Left lung (tissue), 10 donors: ENCODE results near the gene EIF5B. TPM values are rescaled to one million over a fixed set of nuclear protein-coding genes. Genes with fewer than 3 reads are reported as not detected.

Source experiments
- ATAC-seq: fragments of 200-7000 bp; cut with Tn5 transposase; one replicate; pipeline ENCODE4 v1.9.1; 2020; ENCODE audit warnings: moderate library complexity
- DNase-seq, 4 donors: peaks; one replicate each; pipeline ENCODE4 v3.0.0-alpha.2; 2013 to 2020
- H3K27ac ChIP-seq, 2 donors: fragments of 200-600 bp; sonication (generic) in 1 of 2; one replicate each; pipeline versions ENCODE4 v1.5.0 to v1.8.0; 2020 to 2021
- H3K27me3 ChIP-seq, 2 donors: fragments of 200-600 bp; sonication (generic) in 1 of 2; one replicate each; pipeline versions ENCODE4 v1.5.0 to v1.8.0; 2020 to 2021
- H3K36me3 ChIP-seq, 2 donors: fragments of 200-600 bp; sonication (generic) in 1 of 2; one replicate each; pipeline versions ENCODE4 v1.5.0 to v1.8.0; 2020 to 2021
- H3K4me1 ChIP-seq, 2 donors: fragments of 200-600 bp; one replicate each; pipeline ENCODE4 v1.8.0; 2021
- H3K4me3 ChIP-seq, 2 donors: fragments of 200-600 bp; sonication (generic) in 1 of 2; one replicate each; pipeline versions ENCODE4 v1.5.0 to v1.8.0; 2020 to 2021; ENCODE audit warnings: mild to moderate bottlenecking in 1 of 2
- H3K9me3 ChIP-seq, 2 donors: fragments of 200-600 bp; sonication (generic) in 1 of 2; one replicate each; pipeline versions ENCODE4 v1.5.0 to v1.8.0; 2020 to 2021
- intact Hi-C, 2 donors: fragments of 100-400 bp; cut with DNase I; formaldehyde crosslinking; loops; one replicate each; pipeline versions ENCODE4 v1.11.2 to v1.14.2; 2022
- polyA plus RNA-seq, 6 donors: library from polyadenylated mRNA; unstranded; fragments of 120-200 nt; gene quantifications; one replicate each; pipeline ENCODE4 v1.2.1, GENCODE V29; 2013; ENCODE audit not compliant: insufficient read length in 6 of 6
- total RNA-seq, 2 donors: library from RNA; stranded (reverse); fragmentation: NEBNext Ultra II Directional; extraction: Animal tissue kit (Norgen Biotek cat#: 25700); gene quantifications; one replicate each; pipeline ENCODE4 v1.2.1, GENCODE V29; 2021
- TF ChIP-seq, protein P1 (sequence below), 2 donors: fragments of 200-600 bp; sonication (generic) in 1 of 2; IDR thresholded peaks; one replicate each; pipeline versions ENCODE4 v1.5.0 to v1.8.0; 2021; ENCODE audit warnings: antibody characterized with exemption in 2 of 2
- donor health status: DM: no; HTN: yes; CAD: no.
- donor health status: DM: no; HTN: no; CAD: no.

EIF5B gene
- total and polyA plus RNA-seq, 8 donors, result 27.6 to 66.0 (median 59.1) TPM

DNA sequence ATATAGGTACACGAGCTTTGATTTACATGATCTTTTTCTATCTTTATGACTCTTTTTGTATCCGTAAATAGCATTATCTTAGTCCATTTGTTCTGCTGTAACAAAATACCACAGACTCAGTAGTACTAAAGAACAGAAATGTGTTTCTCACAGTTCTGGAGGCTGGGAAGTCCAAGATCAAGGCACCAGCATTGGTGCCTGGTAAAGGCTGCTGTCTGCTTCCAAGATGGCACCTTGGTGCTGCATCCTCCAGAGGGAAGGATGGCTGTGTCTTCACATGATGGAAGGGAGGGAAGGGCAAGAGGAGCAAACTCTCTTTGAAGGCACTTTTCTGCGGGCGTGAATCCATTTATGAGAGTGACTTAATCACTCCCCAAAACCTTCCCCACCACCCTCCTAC, 36.0 kb downstream of the EIF5B start:
- TF ChIP-seq, protein P1, sequence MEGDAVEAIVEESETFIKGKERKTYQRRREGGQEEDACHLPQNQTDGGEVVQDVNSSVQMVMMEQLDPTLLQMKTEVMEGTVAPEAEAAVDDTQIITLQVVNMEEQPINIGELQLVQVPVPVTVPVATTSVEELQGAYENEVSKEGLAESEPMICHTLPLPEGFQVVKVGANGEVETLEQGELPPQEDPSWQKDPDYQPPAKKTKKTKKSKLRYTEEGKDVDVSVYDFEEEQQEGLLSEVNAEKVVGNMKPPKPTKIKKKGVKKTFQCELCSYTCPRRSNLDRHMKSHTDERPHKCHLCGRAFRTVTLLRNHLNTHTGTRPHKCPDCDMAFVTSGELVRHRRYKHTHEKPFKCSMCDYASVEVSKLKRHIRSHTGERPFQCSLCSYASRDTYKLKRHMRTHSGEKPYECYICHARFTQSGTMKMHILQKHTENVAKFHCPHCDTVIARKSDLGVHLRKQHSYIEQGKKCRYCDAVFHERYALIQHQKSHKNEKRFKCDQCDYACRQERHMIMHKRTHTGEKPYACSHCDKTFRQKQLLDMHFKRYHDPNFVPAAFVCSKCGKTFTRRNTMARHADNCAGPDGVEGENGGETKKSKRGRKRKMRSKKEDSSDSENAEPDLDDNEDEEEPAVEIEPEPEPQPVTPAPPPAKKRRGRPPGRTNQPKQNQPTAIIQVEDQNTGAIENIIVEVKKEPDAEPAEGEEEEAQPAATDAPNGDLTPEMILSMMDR (IDR thresholded peaks at IDR 0.05), result no peak

DNA sequence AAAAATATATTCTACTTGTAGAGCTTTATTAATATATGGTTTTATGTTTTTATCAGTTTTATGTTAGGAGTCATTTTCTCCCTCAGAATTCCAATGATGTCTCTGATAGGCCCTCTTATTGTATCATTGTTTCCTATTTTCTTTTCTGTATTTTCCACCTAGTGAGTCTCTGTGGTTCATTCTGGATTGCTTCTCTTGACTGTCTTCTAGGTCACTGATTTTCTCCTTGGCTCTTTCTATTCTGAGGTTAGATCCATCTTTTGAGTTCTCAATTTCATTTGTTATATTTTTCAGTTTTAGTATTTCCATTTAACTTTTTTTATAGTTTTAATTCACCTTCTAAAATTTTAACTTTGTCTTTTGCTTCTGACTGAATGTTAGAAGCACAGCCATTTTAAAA, 37.6 kb downstream of the EIF5B start:
- intact Hi-C loops, result no loop called here
- peaks cover 0 to 92% of the 10 kb centered on the region in 2 donors for H3K36me3 ChIP-seq

More for the DNA sequence above, 36.0 kb downstream of the EIF5B start:
- no peaks in the 10 kb centered on the region for H3K27me3 ChIP-seq
- H3K4me1 ChIP-seq, result no peaks in the 10 kb centered on the region
- H3K4me3 ChIP-seq, result no peak overlapping the region
- intact Hi-C loops, result no loop called here
- H3K27ac ChIP-seq, result no peak overlapping the region
- no peaks in the 10 kb centered on the region for H3K9me3 ChIP-seq
- ATAC-seq (no peak), DNase-seq (no peak)
- H3K36me3 ChIP-seq, result peaks cover 0 to 97% of the 10 kb centered on the region in 2 donors

DNA sequence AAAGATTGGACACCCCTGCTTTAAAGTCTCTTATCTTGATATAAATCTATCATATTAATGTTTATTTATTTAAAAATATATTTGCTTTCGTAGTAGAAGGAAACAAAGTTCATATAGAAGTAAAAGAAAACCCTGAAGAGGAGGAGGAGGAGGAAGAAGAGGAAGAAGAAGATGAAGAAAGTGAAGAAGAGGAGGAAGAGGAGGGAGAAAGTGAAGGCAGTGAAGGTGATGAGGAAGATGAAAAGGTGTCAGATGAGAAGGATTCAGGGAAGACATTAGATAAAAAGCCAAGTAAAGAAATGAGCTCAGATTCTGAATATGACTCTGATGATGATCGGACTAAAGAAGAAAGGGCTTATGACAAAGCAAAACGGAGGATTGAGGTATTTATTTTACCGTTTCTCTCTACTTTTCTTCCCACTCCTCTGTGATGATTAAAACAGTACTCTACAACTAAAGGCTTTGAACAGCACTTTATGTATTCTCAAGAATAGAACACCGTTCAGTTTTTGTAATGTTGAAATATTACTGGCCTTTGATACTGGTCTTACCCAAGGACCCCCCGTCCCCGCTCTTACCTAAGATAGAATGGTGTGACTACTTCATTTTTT, 39.2 kb downstream of the EIF5B start:
- peaks cover 0 to 93% of the 10 kb centered on the region in 2 donors for H3K36me3 ChIP-seq
- no peaks in the 10 kb centered on the region for H3K9me3 ChIP-seq
- no peak for DNase-seq
- TF ChIP-seq, protein P1 (IDR thresholded peaks at IDR 0.05), result no peak
- no peaks in the 10 kb centered on the region for H3K4me1 ChIP-seq
- intact Hi-C loops, result no loop called here
- no peak for ATAC-seq
- H3K4me3 ChIP-seq, result no peak overlapping the region
- no peak overlapping the region for H3K27ac ChIP-seq
- no peaks in the 10 kb centered on the region for H3K27me3 ChIP-seq

More for the DNA sequence above, 37.6 kb downstream of the EIF5B start:
- Histone ChIP-seq H3K27me3 (no peaks in the 10 kb centered on the region), H3K4me1 (no peaks in the 10 kb centered on the region), H3K9me3 (no peaks in the 10 kb centered on the region), H3K4me3 (no peak overlapping the region), H3K27ac (no peak overlapping the region)
- ATAC-seq (no peak), DNase-seq (no peak)
- TF ChIP-seq, protein P1 (IDR thresholded peaks at IDR 0.05), result no peak

GRCh38 chr2:99377879-99378278, 40.7 kb downstream of the EIF5B start:
- DNase-seq (no peak), ATAC-seq (no peak)
- no peaks in the 10 kb centered on the region for H3K9me3 ChIP-seq
- H3K27me3 ChIP-seq, result no peaks in the 10 kb centered on the region
- H3K4me3 ChIP-seq, result no peak overlapping the region
- H3K36me3 ChIP-seq, result peaks cover 0 to 92% of the 10 kb centered on the region in 2 donors
- H3K27ac ChIP-seq, result no peak overlapping the region
- intact Hi-C loops, result no loop called here
- TF ChIP-seq, protein P1 (IDR thresholded peaks at IDR 0.05), result no peak
- H3K4me1 ChIP-seq, result no peaks in the 10 kb centered on the region

DNA sequence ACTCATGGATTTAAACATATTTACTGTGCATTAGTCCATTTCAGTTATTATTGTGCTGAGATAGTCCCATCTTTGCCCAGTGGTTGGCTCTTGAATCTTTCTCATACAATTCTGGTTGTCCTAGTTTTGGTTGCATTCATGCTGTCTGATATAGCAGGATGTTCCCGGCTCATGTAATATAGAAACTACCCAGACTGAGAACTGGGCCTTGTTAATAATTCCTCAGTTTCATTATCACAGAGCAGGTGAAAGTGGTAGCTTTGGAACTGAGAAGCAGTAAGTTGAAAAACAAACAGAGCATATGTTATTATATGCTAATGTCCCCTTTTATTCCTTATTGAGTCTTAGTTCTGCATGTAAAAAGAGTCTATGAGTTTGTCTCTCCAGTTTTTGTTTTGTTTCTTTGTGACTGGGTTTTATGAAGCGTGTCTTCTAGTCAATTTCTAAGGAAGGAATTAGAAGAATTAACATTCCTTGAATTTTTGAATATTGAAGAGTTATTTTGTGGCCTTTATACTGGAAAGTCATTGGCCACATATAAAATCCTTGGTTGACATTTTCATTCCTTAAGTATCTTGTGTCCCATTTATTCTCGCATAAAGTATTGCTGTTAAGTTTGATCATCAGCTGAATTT, 43.3 kb downstream of the EIF5B start:
- no peaks in the 10 kb centered on the region for H3K27me3 ChIP-seq
- no peaks in the 10 kb centered on the region for H3K9me3 ChIP-seq
- ATAC-seq, result no peak
- DNase-seq, result no peak
- no peak overlapping the region for H3K27ac ChIP-seq
- TF ChIP-seq, protein P1 (IDR thresholded peaks at IDR 0.05), result no peak
- H3K4me1 ChIP-seq, result no peaks in the 10 kb centered on the region
- intact Hi-C loops, result no loop called here
- peaks cover 0 to 91% of the 10 kb centered on the region in 2 donors for H3K36me3 ChIP-seq
- H3K4me3 ChIP-seq, result no peak overlapping the region
